Keratinocyte (primary cell): ENCODE results near the gene ANTXRL.

ENCODE experiments used
- EZH2 ChIP-seq: IDR thresholded peaks from one replicate; pipeline ENCODE4 v1.6.1; 2012; ENCODE audit warnings: inconsistent platforms, mild to moderate bottlenecking, low read length, moderate library complexity
- TF ChIP-seq, protein P1 (sequence below), 3 experiments: IDR thresholded peaks in 1 of 3; conservative IDR thresholded peaks in 1 of 3; optimal IDR thresholded peaks in 1 of 3; 2 replicates in 2 of 3; 3 replicates in 1 of 3; pipeline versions ENCODE3 to v1.5.1; 2011; ENCODE audit warnings: low read length in 3 of 3, mild to moderate bottlenecking in 3 of 3, moderate library complexity in 2 of 3, control low read depth in 1 of 3, inconsistent platforms in 1 of 3; ENCODE audit not compliant: insufficient read depth in 2 of 3; ENCODE audit errors: extremely low read depth in 1 of 3

GRCh38 chr10:46283580-46284285, 3.1 kb upstream of the ANTXRL start:
- TF ChIP-seq, protein P1, sequence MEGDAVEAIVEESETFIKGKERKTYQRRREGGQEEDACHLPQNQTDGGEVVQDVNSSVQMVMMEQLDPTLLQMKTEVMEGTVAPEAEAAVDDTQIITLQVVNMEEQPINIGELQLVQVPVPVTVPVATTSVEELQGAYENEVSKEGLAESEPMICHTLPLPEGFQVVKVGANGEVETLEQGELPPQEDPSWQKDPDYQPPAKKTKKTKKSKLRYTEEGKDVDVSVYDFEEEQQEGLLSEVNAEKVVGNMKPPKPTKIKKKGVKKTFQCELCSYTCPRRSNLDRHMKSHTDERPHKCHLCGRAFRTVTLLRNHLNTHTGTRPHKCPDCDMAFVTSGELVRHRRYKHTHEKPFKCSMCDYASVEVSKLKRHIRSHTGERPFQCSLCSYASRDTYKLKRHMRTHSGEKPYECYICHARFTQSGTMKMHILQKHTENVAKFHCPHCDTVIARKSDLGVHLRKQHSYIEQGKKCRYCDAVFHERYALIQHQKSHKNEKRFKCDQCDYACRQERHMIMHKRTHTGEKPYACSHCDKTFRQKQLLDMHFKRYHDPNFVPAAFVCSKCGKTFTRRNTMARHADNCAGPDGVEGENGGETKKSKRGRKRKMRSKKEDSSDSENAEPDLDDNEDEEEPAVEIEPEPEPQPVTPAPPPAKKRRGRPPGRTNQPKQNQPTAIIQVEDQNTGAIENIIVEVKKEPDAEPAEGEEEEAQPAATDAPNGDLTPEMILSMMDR (optimal IDR thresholded peaks at IDR 0.05 in 1 of 3, IDR thresholded peaks at IDR 0.05 in 1 of 3, conservative IDR thresholded peaks at IDR 0.05 in 1 of 3; ENCODE audit: extremely low read depth in 1 of 3, insufficient read depth in 2 of 3, low read length in 3 of 3), result no peak
- no peak for TF ChIP-seq EZH2
